GM08714 (cell line): ENCODE measurements around the gene TRIM33.
"Not testable (repeated sequence)": the region's sequence is repeated elsewhere in the genome, so short reads cannot be mapped to it uniquely, and the experiment has no call there.

Experiments
- H3K4me3 ChIP-seq: fragments of 200-500 bp; sonication (Bioruptor generic); 2 replicates; pipeline ENCODE4 v1.5.1; 2014; ENCODE audit warnings: mild to moderate bottlenecking, low read length, inconsistent platforms
- ZNF274 ChIP-seq: IDR thresholded peaks from 2 replicates; pipeline ENCODE4 v1.6.1; 2012; ENCODE audit warnings: mild to moderate bottlenecking, low read depth, low read length

The TRIM33 gene

DNA sequence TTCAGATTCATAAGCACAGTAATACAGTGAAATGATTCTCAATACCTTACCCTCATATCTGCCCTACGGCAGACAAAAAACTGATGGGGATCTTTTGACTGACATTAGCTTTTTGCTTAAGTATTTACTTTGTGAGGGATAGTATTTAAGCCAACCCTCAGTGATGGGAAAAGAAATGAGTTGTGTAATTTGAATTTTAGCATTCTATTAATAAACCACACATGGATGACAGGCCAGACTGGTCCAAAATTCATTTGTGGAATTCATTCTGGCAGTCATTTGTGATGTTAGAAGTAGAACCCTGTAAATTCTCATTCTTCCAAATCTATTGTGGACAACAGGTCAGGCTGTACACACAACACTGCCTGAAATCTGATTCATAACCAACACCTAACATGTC lies 14.9 kb downstream of the TRIM33 start:
- no peak overlapping the region for H3K4me3 ChIP-seq
- TF ChIP-seq ZNF274 = no peak

GRCh38 chr1:114495486-114495885 lies 15.5 kb downstream of the TRIM33 start:
- no peak overlapping the region for H3K4me3 ChIP-seq
- no peak for TF ChIP-seq ZNF274

GRCh38 chr1:114492978-114493377 lies 18.0 kb downstream of the TRIM33 start:
- no peak overlapping the region for H3K4me3 ChIP-seq
- no peak for TF ChIP-seq ZNF274

GRCh38 chr1:114490274-114490693 lies 20.7 kb downstream of the TRIM33 start:
- no peak overlapping the region for H3K4me3 ChIP-seq
- TF ChIP-seq ZNF274 = no peak

DNA sequence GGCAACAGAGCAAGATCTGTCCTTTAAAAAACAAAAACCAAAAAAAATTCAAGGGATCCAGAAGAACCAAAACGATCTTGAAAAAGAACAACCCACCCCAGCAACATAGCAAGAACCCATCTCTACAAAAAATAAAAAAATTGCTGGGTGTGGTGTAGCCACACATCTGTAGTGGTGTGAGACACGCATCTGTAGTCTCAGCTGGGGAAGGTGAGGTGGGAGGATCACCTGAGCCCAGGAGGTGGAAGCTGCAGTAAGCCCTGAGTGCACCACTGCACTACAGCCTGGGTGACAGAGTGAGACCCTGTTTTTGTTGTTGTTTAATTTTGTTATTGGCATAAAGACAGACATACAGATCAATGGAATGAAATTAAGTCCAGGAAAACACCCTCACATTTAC lies 22.3 kb downstream of the TRIM33 start:
- no peak overlapping the region for H3K4me3 ChIP-seq
- no peak for TF ChIP-seq ZNF274

- no peak for TF ChIP-seq ZNF274
Measured at GRCh38 chr1:114485286-114485685, 25.7 kb downstream of the TRIM33 start.

GRCh38 chr1:114482585-114482984 lies 28.4 kb downstream of the TRIM33 start:
- H3K4me3 ChIP-seq = no peak overlapping the region
- no peak for TF ChIP-seq ZNF274

More at GRCh38 chr1:114485286-114485685, 25.7 kb downstream of the TRIM33 start:
- no peak overlapping the region for H3K4me3 ChIP-seq

DNA sequence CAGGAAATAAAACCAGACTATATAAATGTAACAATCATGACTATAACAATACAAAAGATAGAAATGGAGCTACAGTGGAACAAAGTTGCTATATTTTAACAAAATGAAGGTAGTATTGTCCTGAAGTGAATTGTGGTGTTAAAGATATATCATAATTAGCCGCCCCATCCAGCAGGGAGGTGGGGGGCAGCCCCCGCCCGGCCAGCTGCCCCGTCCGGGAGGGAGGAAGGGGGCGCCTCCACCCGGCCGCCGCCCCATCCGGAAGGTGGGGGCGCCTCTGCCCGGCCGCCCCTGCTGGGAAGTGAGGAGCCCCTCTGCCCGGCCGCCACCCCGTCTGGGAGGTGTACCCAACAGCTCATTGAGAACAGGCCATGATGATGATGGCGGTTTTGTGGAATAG lies 31.4 kb downstream of the TRIM33 start:
- H3K4me3 ChIP-seq = not testable (repeated sequence)

- no peak overlapping the region for H3K4me3 ChIP-seq
- no peak for TF ChIP-seq ZNF274
Measured at GRCh38 chr1:114479134-114479533, 31.9 kb downstream of the TRIM33 start.

- TF ChIP-seq ZNF274 = no peak
- H3K4me3 ChIP-seq = no peak overlapping the region
Measured at GRCh38 chr1:114473796-114474195, 37.2 kb downstream of the TRIM33 start.

GRCh38 chr1:114472408-114472807 lies 38.6 kb downstream of the TRIM33 start:
- H3K4me3 ChIP-seq = no peak overlapping the region
- no peak for TF ChIP-seq ZNF274

GRCh38 chr1:114470681-114471080 lies 40.3 kb downstream of the TRIM33 start:
- H3K4me3 ChIP-seq = no peak overlapping the region
- no peak for TF ChIP-seq ZNF274

DNA sequence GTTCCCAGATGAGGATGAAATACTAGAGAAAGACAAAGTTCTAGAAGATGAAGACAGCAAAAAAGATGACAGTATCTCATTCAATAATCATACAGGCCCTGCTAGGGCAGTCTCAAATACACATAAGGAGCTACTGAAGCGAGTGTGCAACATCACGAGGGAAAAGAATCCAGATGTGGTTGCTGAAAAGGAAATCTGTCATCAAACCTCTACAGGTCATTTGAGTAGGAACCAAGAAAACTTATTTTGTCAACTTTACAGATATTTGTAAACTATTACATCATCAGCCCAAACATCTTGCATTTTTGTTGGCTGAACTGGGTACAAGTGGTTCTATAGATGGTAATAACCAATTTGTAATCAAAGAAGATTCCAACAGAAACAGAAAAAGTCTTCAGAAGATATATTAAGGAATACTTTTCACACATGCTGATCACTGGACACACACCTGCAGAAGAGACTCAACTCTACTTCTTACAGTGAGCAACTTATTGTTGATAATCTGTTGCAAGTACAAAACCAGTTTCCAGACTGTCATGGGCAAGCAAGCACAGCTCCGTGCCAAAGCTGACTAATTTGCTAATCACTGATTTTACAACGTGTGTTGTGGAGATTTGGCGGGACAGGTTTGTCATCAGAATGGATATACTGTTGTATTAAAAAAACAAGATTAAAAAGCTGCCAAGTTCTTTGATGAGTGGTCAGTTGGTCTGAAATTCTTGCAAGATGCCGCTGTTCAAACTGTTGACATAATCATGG lies 42.1 kb downstream of the TRIM33 start:
- TF ChIP-seq ZNF274 = no peak
- no peak overlapping the region for H3K4me3 ChIP-seq

GRCh38 chr1:114468047-114468446 lies 43.0 kb downstream of the TRIM33 start:
- no peak for TF ChIP-seq ZNF274
- no peak overlapping the region for H3K4me3 ChIP-seq

DNA sequence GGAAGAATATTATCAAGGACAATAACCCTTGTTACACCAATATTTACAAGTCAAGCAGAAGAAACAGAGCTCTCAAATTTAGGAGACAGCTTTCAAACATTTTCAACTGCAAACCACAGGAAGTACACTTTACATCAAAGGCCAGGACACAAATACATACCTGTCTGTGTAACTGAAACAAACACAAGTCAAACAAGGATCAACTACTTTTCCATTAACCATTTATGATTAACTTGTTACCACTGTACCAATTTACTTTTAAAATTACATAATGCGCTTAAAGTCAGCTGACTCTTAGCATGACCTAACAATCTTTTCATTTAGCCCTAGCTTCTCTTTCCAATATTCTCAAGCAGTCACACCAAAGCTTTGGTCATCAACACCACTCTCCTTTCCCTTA lies 43.5 kb downstream of the TRIM33 start:
- TF ChIP-seq ZNF274 = no peak
- no peak overlapping the region for H3K4me3 ChIP-seq
